ENCODE results near the gene PPP2R1A. TPM values are rescaled to one million over a fixed set of nuclear protein-coding genes. Genes with fewer than 3 reads are reported as not detected.

The PPP2R1A gene
- total RNA-seq, 1 experiment from 2014 or later, result 291 TPM

GRCh38 chr19:52221831-52222375 is 32.1 kb downstream of the PPP2R1A start:
- peaks cover 15% of the 10 kb centered on the region for H3K9me3 Mint-ChIP-seq (ENCODE audit: low read depth, unreplicated experiment)
- no peak overlapping the region for H3K4me3 Mint-ChIP-seq (ENCODE audit: low read depth, unreplicated experiment)
- BruUV-seq (replicated peaks), result no TSS peak
- TF ChIP-seq CTCF (IDR thresholded peaks at IDR 0.05; ENCODE audit: unreplicated experiment), result no peak
- H3K4me1 Mint-ChIP-seq (ENCODE audit: low read depth, unreplicated experiment), result no peaks in the 10 kb centered on the region
- no peak for DNase-seq
- CTCF ChIA-PET, result no interaction called here
- H3K27ac Mint-ChIP-seq (ENCODE audit: unreplicated experiment), result no peak overlapping the region
- no peaks in the 10 kb centered on the region for H3K27me3 Mint-ChIP-seq (ENCODE audit: unreplicated experiment)
- intact Hi-C loops (cut with micrococcal nuclease; ENCODE audit: unreplicated experiment), result no loop called here
- H3K36me3 Mint-ChIP-seq (ENCODE audit: insufficient read depth, unreplicated experiment), result peaks cover 95% of the 10 kb centered on the region

- CTCF ChIA-PET, result no interaction called here
- Mint-ChIP-seq H3K9me3 (ENCODE audit: low read depth, unreplicated experiment) (peaks cover 14% of the 10 kb centered on the region), H3K4me1 (ENCODE audit: low read depth, unreplicated experiment) (no peaks in the 10 kb centered on the region), H3K27ac (ENCODE audit: unreplicated experiment) (no peak overlapping the region), H3K27me3 (ENCODE audit: unreplicated experiment) (no peaks in the 10 kb centered on the region), H3K4me3 (ENCODE audit: low read depth, unreplicated experiment) (no peak overlapping the region), H3K36me3 (ENCODE audit: insufficient read depth, unreplicated experiment) (peaks cover 86% of the 10 kb centered on the region)
- intact Hi-C loops (cut with micrococcal nuclease; ENCODE audit: unreplicated experiment), result no loop called here
- DNase-seq, result no peak
- no TSS peak for BruUV-seq (replicated peaks)
- TF ChIP-seq CTCF (IDR thresholded peaks at IDR 0.05; ENCODE audit: unreplicated experiment), result no peak
Measured at GRCh38 chr19:52224211-52224610, 34.4 kb downstream of the PPP2R1A start.

- intact Hi-C loops (cut with micrococcal nuclease; ENCODE audit: unreplicated experiment), result no loop called here
- no peak for DNase-seq
- H3K4me1 Mint-ChIP-seq (ENCODE audit: low read depth, unreplicated experiment), result no peaks in the 10 kb centered on the region
- no peak overlapping the region for H3K27ac Mint-ChIP-seq (ENCODE audit: unreplicated experiment)
- no peaks in the 10 kb centered on the region for H3K27me3 Mint-ChIP-seq (ENCODE audit: unreplicated experiment)
- peaks cover 62% of the 10 kb centered on the region for H3K36me3 Mint-ChIP-seq (ENCODE audit: insufficient read depth, unreplicated experiment)
- H3K9me3 Mint-ChIP-seq (ENCODE audit: low read depth, unreplicated experiment), result peaks cover 7% of the 10 kb centered on the region
- CTCF ChIA-PET, result interaction anchor here (0.6 kb wide), 1 partner anchor 88 kb away, joined by 3 read pairs; no protein-coding TSS in a partner anchor
- no peak overlapping the region for H3K4me3 Mint-ChIP-seq (ENCODE audit: low read depth, unreplicated experiment)
- BruUV-seq (replicated peaks), result no TSS peak
- no peak for TF ChIP-seq CTCF (IDR thresholded peaks at IDR 0.05; ENCODE audit: unreplicated experiment)
Measured at GRCh38 chr19:52226652-52227051, 36.8 kb downstream of the PPP2R1A start.

- BruUV-seq (replicated peaks), result no TSS peak
Measured at GRCh38 chr19:52227196-52227940, 37.5 kb downstream of the PPP2R1A start.

More at GRCh38 chr19:52227196-52227940, 37.5 kb downstream of the PPP2R1A start:
- Mint-ChIP-seq H3K4me1 (ENCODE audit: low read depth, unreplicated experiment) (no peaks in the 10 kb centered on the region), H3K9me3 (ENCODE audit: low read depth, unreplicated experiment) (peaks cover 7% of the 10 kb centered on the region), H3K4me3 (ENCODE audit: low read depth, unreplicated experiment) (no peak overlapping the region), H3K27ac (ENCODE audit: unreplicated experiment) (no peak overlapping the region), H3K27me3 (ENCODE audit: unreplicated experiment) (no peaks in the 10 kb centered on the region), H3K36me3 (ENCODE audit: insufficient read depth, unreplicated experiment) (peaks cover 58% of the 10 kb centered on the region)
- no peak for DNase-seq
- CTCF ChIA-PET, result interaction anchor here (0.6 kb wide), 1 partner anchor 89 kb away, joined by 3 read pairs; no protein-coding TSS in a partner anchor
- intact Hi-C loops (cut with micrococcal nuclease; ENCODE audit: unreplicated experiment), result no loop called here
- TF ChIP-seq CTCF (IDR thresholded peaks at IDR 0.05; ENCODE audit: unreplicated experiment), result no peak

All from Calu3 (cell line).